Lower leg skin (tissue), 3 donors: ENCODE measurements around the gene GPR137B.

Experiments
- POLR2A ChIP-seq, 2 donors: fragments of 450-650 bp; IDR thresholded peaks; one replicate each; pipeline ENCODE4 v1.6.1; 2016 to 2017; ENCODE audit warnings: antibody characterized with exemption in 2 of 2, mild to moderate bottlenecking in 1 of 2, moderate library complexity in 1 of 2
- TF ChIP-seq, protein P1 (sequence below), 3 donors: fragments of 450-650 bp; IDR thresholded peaks; one replicate each; pipeline ENCODE4 v1.5.1; 2016; ENCODE audit warnings: antibody characterized with exemption in 3 of 3, mild to moderate bottlenecking in 3 of 3, moderate library complexity in 2 of 3

DNA sequence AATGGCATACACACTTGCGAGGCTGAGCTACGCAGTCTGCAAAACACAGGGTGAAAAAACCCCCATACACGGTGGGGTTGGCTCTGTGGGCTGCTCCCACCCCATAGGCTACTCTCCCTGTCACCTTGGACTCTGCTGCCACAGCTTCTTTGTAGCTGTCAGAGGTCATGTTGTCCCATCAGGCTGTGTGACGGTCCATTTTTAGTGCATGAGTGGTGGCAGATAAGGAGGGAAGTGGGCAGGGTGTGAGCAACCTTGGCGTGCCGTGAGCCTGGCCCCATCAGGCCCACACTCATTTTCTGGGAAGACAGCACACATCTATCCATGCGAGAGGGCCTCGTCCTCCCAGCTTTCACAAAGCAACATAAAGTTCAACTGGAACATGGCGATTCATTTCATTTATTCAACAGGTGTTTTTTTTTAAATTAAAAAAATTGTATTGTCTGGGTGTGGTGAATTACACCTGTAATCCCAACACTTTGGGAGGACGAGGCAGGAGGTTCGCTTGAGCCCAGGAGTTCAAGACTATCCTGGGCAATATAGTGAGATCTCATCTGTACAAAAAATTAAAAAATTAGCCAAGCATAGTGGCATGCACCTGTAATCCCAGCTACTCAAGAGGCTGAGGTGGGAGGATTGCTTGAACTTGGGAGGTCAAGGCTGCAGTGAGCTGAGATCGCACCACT lies 9.5 kb downstream of the GPR137B start:
- no peak for TF ChIP-seq POLR2A (IDR thresholded peaks at IDR 0.05)
- TF ChIP-seq, protein P1, sequence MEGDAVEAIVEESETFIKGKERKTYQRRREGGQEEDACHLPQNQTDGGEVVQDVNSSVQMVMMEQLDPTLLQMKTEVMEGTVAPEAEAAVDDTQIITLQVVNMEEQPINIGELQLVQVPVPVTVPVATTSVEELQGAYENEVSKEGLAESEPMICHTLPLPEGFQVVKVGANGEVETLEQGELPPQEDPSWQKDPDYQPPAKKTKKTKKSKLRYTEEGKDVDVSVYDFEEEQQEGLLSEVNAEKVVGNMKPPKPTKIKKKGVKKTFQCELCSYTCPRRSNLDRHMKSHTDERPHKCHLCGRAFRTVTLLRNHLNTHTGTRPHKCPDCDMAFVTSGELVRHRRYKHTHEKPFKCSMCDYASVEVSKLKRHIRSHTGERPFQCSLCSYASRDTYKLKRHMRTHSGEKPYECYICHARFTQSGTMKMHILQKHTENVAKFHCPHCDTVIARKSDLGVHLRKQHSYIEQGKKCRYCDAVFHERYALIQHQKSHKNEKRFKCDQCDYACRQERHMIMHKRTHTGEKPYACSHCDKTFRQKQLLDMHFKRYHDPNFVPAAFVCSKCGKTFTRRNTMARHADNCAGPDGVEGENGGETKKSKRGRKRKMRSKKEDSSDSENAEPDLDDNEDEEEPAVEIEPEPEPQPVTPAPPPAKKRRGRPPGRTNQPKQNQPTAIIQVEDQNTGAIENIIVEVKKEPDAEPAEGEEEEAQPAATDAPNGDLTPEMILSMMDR (IDR thresholded peaks at IDR 0.05) = no peak
